ENCODE results near the gene SUSD6.

Gene SUSD6

DNA sequence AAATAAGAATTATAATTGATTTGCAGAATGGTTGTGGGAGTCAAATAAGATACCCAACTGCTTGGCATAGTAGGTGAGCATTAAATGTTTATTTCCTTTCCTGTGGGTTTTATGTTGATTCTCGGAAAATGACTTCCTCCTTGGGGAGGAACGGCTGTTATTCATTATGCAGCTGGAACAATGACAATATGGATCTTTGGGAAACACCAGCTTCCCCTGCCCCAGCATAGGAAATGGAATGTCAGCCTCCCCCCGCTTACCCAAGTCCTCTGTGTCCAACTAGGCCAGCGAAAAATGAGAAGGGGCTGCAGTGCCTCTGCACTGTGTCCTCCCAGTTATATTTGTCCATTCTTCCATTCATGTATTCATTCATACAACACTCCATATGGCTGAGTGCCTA is 25.0 kb upstream of the SUSD6 start:
- TF ChIP-seq EZH2phosphoT487 (IDR thresholded peaks at IDR 0.05; ENCODE audit: low read length) (no peak), EZH2 (optimal IDR thresholded peaks at IDR 0.05; ENCODE audit: low read depth, low read length) (no peak)
- TF ChIP-seq, protein P1, sequence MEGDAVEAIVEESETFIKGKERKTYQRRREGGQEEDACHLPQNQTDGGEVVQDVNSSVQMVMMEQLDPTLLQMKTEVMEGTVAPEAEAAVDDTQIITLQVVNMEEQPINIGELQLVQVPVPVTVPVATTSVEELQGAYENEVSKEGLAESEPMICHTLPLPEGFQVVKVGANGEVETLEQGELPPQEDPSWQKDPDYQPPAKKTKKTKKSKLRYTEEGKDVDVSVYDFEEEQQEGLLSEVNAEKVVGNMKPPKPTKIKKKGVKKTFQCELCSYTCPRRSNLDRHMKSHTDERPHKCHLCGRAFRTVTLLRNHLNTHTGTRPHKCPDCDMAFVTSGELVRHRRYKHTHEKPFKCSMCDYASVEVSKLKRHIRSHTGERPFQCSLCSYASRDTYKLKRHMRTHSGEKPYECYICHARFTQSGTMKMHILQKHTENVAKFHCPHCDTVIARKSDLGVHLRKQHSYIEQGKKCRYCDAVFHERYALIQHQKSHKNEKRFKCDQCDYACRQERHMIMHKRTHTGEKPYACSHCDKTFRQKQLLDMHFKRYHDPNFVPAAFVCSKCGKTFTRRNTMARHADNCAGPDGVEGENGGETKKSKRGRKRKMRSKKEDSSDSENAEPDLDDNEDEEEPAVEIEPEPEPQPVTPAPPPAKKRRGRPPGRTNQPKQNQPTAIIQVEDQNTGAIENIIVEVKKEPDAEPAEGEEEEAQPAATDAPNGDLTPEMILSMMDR (IDR thresholded peaks at IDR 0.05; ENCODE audit: low read length), result no peak
- Histone ChIP-seq H3K27ac (ENCODE audit: low read length) (no peak overlapping the region), H4K20me1 (ENCODE audit: insufficient read depth, low read length) (no peaks in the 10 kb centered on the region), H3K9ac (ENCODE audit: low read length) (no peak overlapping the region), H3K4me3 (ENCODE audit: low read length) (no peak overlapping the region), H3F3A (ENCODE audit: insufficient read depth, low read length) (no peaks in the 10 kb centered on the region), H3K36me3 (replicated peaks; ENCODE audit: insufficient read depth, low read length) (no peaks in the 10 kb centered on the region), H3K4me2 (ENCODE audit: low read depth, low read length) (no peak overlapping the region), H2AFZ (ENCODE audit: low read length) (no peak overlapping the region), H3K4me1 (ENCODE audit: low read length) (no peaks in the 10 kb centered on the region), H3K79me2 (ENCODE audit: low read length) (no peaks in the 10 kb centered on the region), H3K9me2 (replicated peaks; ENCODE audit: insufficient read depth, low read length) (no peaks in the 10 kb centered on the region), H3K9me3 (replicated peaks; ENCODE audit: insufficient read depth, low read length) (no peaks in the 10 kb centered on the region), H3K27me3 (replicated peaks; ENCODE audit: insufficient read depth, low read length) (no peaks in the 10 kb centered on the region)
- no peak for DNase-seq

DNA sequence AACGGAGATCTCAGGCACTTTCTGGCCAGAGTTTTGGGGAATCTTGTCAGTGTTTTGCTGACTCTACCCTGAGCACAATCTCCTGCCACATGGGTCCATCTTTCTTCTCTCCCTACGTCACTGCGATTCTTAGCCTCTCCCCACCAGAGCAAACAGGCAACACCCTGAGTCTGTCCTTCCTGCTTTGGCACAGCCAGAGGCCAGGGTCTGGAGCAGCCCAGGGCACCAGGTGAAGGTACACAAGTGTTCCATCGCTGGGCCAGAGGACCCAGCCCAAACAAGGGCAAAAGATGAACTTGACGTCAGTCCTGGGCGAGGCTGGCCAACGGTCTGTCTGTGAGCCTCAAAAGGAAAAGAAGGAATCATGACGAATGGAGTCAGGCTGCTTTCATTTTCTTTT is 24.0 kb upstream of the SUSD6 start:
- H3K27me3 ChIP-seq (replicated peaks; ENCODE audit: insufficient read depth, low read length), result no peaks in the 10 kb centered on the region
- no peak overlapping the region for H3K4me2 ChIP-seq (ENCODE audit: low read depth, low read length)
- H3K79me2 ChIP-seq (ENCODE audit: low read length), result no peaks in the 10 kb centered on the region
- no peaks in the 10 kb centered on the region for H3K9me3 ChIP-seq (replicated peaks; ENCODE audit: insufficient read depth, low read length)
- no peak overlapping the region for H3K27ac ChIP-seq (ENCODE audit: low read length)
- H4K20me1 ChIP-seq (ENCODE audit: insufficient read depth, low read length), result no peaks in the 10 kb centered on the region
- H2AFZ ChIP-seq (ENCODE audit: low read length), result peak overlapping the region; percentile 61; the same call in 1 of the 2 replicates
- no peak overlapping the region for H3K9ac ChIP-seq (ENCODE audit: low read length)
- TF ChIP-seq, protein P1 (IDR thresholded peaks at IDR 0.05; ENCODE audit: low read length), result no peak
- TF ChIP-seq EZH2 (optimal IDR thresholded peaks at IDR 0.05; ENCODE audit: low read depth, low read length) (no peak), EZH2phosphoT487 (IDR thresholded peaks at IDR 0.05; ENCODE audit: low read length) (no peak)
- no peak overlapping the region for H3K4me3 ChIP-seq (ENCODE audit: low read length)
- no peaks in the 10 kb centered on the region for H3K4me1 ChIP-seq (ENCODE audit: low read length)
- no peaks in the 10 kb centered on the region for H3K36me3 ChIP-seq (replicated peaks; ENCODE audit: insufficient read depth, low read length)
- no peak for DNase-seq
- H3K9me2 ChIP-seq (replicated peaks; ENCODE audit: insufficient read depth, low read length), result no peaks in the 10 kb centered on the region
- H3F3A ChIP-seq (ENCODE audit: insufficient read depth, low read length), result no peaks in the 10 kb centered on the region

DNA sequence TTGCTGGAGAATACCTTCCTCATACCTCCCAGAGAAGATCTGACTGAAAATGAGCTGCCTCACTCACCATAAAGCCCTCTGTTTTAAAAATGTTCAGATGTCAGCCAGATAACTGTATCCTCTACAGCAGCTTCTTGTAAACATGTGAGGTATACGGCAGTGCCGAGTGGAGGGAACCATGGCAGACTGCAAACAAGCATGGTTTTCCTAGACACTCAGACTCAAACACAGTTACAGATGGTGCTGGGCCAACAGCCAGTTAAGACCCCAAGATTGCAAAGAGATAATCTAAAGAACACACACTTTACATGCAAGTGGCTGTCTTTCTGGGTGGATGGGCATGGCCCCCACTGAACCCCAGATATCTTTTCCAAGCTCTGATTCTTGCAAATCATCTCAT is 20.1 kb upstream of the SUSD6 start:
- TF ChIP-seq EZH2 (optimal IDR thresholded peaks at IDR 0.05; ENCODE audit: low read depth, low read length) (no peak), EZH2phosphoT487 (IDR thresholded peaks at IDR 0.05; ENCODE audit: low read length) (no peak)
- TF ChIP-seq, protein P1 (IDR thresholded peaks at IDR 0.05; ENCODE audit: low read length), result no peak
- Histone ChIP-seq H3F3A (ENCODE audit: insufficient read depth, low read length) (no peaks in the 10 kb centered on the region), H4K20me1 (ENCODE audit: insufficient read depth, low read length) (no peaks in the 10 kb centered on the region), H3K27ac (ENCODE audit: low read length) (no peak overlapping the region), H3K4me1 (ENCODE audit: low read length) (no peaks in the 10 kb centered on the region), H3K27me3 (replicated peaks; ENCODE audit: insufficient read depth, low read length) (no peaks in the 10 kb centered on the region), H3K79me2 (ENCODE audit: low read length) (no peaks in the 10 kb centered on the region), H3K9me3 (replicated peaks; ENCODE audit: insufficient read depth, low read length) (no peaks in the 10 kb centered on the region), H3K4me3 (ENCODE audit: low read length) (no peak overlapping the region), H3K9me2 (replicated peaks; ENCODE audit: insufficient read depth, low read length) (no peaks in the 10 kb centered on the region), H2AFZ (ENCODE audit: low read length) (no peak overlapping the region), H3K36me3 (replicated peaks; ENCODE audit: insufficient read depth, low read length) (no peaks in the 10 kb centered on the region), H3K9ac (ENCODE audit: low read length) (no peak overlapping the region), H3K4me2 (ENCODE audit: low read depth, low read length) (no peak overlapping the region)
- DNase-seq, result no peak

Data from MM.1S (cell line).